Nephron progenitor cell (in vitro differentiated cells): ENCODE results near the gene AFAP1.
A peak's percentile ranks its signal among the peaks of the same experiment; 100 is the strongest.
"Not testable (repeated sequence)": the region's sequence is repeated elsewhere in the genome, so short reads cannot be mapped to it uniquely, and the experiment has no call there.

Source experiments
- DNase-seq: peaks from one replicate; pipeline ENCODE4 v3.0.0; 2021
- H3K27ac Mint-ChIP-seq: 2 replicates; pipeline ENCODE4 v1.8.0; 2021; ENCODE audit warnings: mild to moderate bottlenecking, moderate library complexity, mixed read lengths
- H3K27me3 Mint-ChIP-seq: 2 replicates; pipeline ENCODE4 v1.8.0; 2021; ENCODE audit warnings: mild to moderate bottlenecking, low read depth, mixed read lengths; ENCODE audit not compliant: poor library complexity
- H3K36me3 Mint-ChIP-seq: 2 replicates; pipeline ENCODE4 v1.8.0; 2021; ENCODE audit warnings: low read depth, mixed read lengths
- H3K4me1 Mint-ChIP-seq: 2 replicates; pipeline ENCODE4 v1.8.0; 2021; ENCODE audit warnings: mixed read lengths
- H3K4me3 Mint-ChIP-seq: 2 replicates; pipeline ENCODE4 v1.8.0; 2021; ENCODE audit warnings: mild to moderate bottlenecking, moderate library complexity, mixed read lengths
- H3K9me3 Mint-ChIP-seq: 2 replicates; pipeline ENCODE4 v1.8.0; 2021; ENCODE audit warnings: mild to moderate bottlenecking, moderate library complexity, mixed read lengths
- CTCF ChIP-seq: fragments of 200-600 bp; sonication (generic); IDR thresholded peaks from 2 replicates; pipeline ENCODE4 v1.5.0; 2021; ENCODE audit warnings: antibody characterized with exemption

The AFAP1 gene

GRCh38 chr4:7924570-7924969, 15.1 kb downstream of the AFAP1 start:
- no peak for TF ChIP-seq CTCF
- Mint-ChIP-seq H3K9me3 (peaks cover 23% of the 10 kb centered on the region), H3K4me1 (peaks cover 10% of the 10 kb centered on the region), H3K36me3 (peaks cover 44% of the 10 kb centered on the region), H3K27me3 (no peaks in the 10 kb centered on the region), H3K4me3 (no peak overlapping the region), H3K27ac (no peak overlapping the region)
- no peak for DNase-seq

GRCh38 chr4:7924163-7924562, 15.5 kb downstream of the AFAP1 start:
- no peak for TF ChIP-seq CTCF
- H3K36me3 Mint-ChIP-seq = peaks cover 48% of the 10 kb centered on the region
- H3K27ac Mint-ChIP-seq = peak overlapping the region; percentile 5
- peaks cover 8% of the 10 kb centered on the region for H3K4me1 Mint-ChIP-seq
- no peaks in the 10 kb centered on the region for H3K27me3 Mint-ChIP-seq
- H3K9me3 Mint-ChIP-seq = peaks cover 23% of the 10 kb centered on the region
- no peak for DNase-seq
- no peak overlapping the region for H3K4me3 Mint-ChIP-seq

GRCh38 chr4:7922466-7922865, 17.2 kb downstream of the AFAP1 start:
- Mint-ChIP-seq H3K36me3 (peaks cover 63% of the 10 kb centered on the region), H3K27me3 (no peaks in the 10 kb centered on the region), H3K27ac (no peak overlapping the region), H3K4me1 (peaks cover 19% of the 10 kb centered on the region), H3K4me3 (no peak overlapping the region), H3K9me3 (peaks cover 30% of the 10 kb centered on the region)
- TF ChIP-seq CTCF = no peak
- DNase-seq = no peak

GRCh38 chr4:7918981-7919380, 20.7 kb downstream of the AFAP1 start:
- Mint-ChIP-seq H3K9me3 (peaks cover 7% of the 10 kb centered on the region), H3K36me3 (peaks cover 46% of the 10 kb centered on the region), H3K4me1 (peaks cover 38% of the 10 kb centered on the region), H3K4me3 (no peak overlapping the region), H3K27ac (peak overlapping the region; percentile 93), H3K27me3 (no peaks in the 10 kb centered on the region)
- no peak for TF ChIP-seq CTCF
- no peak for DNase-seq

GRCh38 chr4:7918187-7918586, 21.5 kb downstream of the AFAP1 start:
- not testable (repeated sequence) for H3K9me3 Mint-ChIP-seq, H3K27me3 Mint-ChIP-seq, DNase-seq, H3K4me3 Mint-ChIP-seq
- Mint-ChIP-seq H3K4me1 (peaks cover 38% of the 10 kb centered on the region), H3K36me3 (peaks cover 38% of the 10 kb centered on the region), H3K27ac (peak overlapping the region; percentile 77)

- Mint-ChIP-seq H3K27me3 (no peaks in the 10 kb centered on the region), H3K36me3 (peaks cover 33% of the 10 kb centered on the region), H3K4me1 (peaks cover 39% of the 10 kb centered on the region), H3K4me3 (no peak overlapping the region), H3K27ac (peak overlapping the region; percentile 77), H3K9me3 (peaks cover 7% of the 10 kb centered on the region)
- no peak for TF ChIP-seq CTCF
- no peak for DNase-seq
Measured at GRCh38 chr4:7917669-7918068, 22.0 kb downstream of the AFAP1 start.
